Muscle of leg (tissue), 16 donors: ENCODE results near the gene POSTN. TPM values are rescaled to one million over a fixed set of nuclear protein-coding genes. Genes with fewer than 3 reads are reported as not detected.

ENCODE experiments used
- DNase-seq: peaks from one replicate; pipeline ENCODE4 v3.0.0; 2013
- H3K27ac ChIP-seq: one replicate; pipeline ENCODE4 v1.5.1; 2013; ENCODE audit warnings: mild to moderate bottlenecking, low read length, control low read depth
- H3K27me3 ChIP-seq: one replicate; pipeline ENCODE4 v1.6.1; 2013; ENCODE audit warnings: low read length; ENCODE audit not compliant: control insufficient read depth, insufficient read depth
- H3K36me3 ChIP-seq: one replicate; pipeline ENCODE4 v1.6.1; 2013; ENCODE audit warnings: low read length; ENCODE audit not compliant: control insufficient read depth, insufficient read depth
- H3K4me1 ChIP-seq: one replicate; pipeline ENCODE4 v1.6.1; 2013; ENCODE audit warnings: low read length; ENCODE audit not compliant: control insufficient read depth, insufficient read depth
- H3K4me3 ChIP-seq: one replicate; pipeline ENCODE4 v1.5.1; 2013; ENCODE audit warnings: low read length, control low read depth
- H3K9me3 ChIP-seq: replicated peaks from 2 replicates; pipeline ENCODE4 v1.6.1; 2013; ENCODE audit warnings: low read depth, low read length; ENCODE audit not compliant: control insufficient read depth
- WGBS: methylation state at CpG from one replicate; pipeline ENCODE4 v1.1.5; 2013; ENCODE audit warnings: missing lambda C conversion rate; ENCODE audit not compliant: insufficient coverage; 5-methylcytosine and 5-hydroxymethylcytosine counted together
- long read RNA-seq, 11 donors: transcript quantifications; one replicate each; lab custom pipeline, GENCODE V29; 2026
- polyA plus RNA-seq, 8 donors: library from polyadenylated mRNA; unstranded; fragments of 120-200 nt; gene quantifications; one replicate each; pipeline versions ENCODE4 v1.2.1 to v1.2.3, GENCODE V29; 2013; ENCODE audit warnings: inconsistent platforms in 1 of 8, low replicate concordance in 1 of 8; ENCODE audit not compliant: insufficient read length in 8 of 8, insufficient read depth in 1 of 8
- total RNA-seq: library from RNA; stranded (reverse); fragments of 120-200 nt; gene quantifications from one replicate; pipeline ENCODE4 v1.2.4, GENCODE V29; 2013

The POSTN gene, protein sequence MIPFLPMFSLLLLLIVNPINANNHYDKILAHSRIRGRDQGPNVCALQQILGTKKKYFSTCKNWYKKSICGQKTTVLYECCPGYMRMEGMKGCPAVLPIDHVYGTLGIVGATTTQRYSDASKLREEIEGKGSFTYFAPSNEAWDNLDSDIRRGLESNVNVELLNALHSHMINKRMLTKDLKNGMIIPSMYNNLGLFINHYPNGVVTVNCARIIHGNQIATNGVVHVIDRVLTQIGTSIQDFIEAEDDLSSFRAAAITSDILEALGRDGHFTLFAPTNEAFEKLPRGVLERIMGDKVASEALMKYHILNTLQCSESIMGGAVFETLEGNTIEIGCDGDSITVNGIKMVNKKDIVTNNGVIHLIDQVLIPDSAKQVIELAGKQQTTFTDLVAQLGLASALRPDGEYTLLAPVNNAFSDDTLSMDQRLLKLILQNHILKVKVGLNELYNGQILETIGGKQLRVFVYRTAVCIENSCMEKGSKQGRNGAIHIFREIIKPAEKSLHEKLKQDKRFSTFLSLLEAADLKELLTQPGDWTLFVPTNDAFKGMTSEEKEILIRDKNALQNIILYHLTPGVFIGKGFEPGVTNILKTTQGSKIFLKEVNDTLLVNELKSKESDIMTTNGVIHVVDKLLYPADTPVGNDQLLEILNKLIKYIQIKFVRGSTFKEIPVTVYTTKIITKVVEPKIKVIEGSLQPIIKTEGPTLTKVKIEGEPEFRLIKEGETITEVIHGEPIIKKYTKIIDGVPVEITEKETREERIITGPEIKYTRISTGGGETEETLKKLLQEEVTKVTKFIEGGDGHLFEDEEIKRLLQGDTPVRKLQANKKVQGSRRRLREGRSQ
- total RNA-seq (2,609 TPM), polyA plus RNA-seq (1,000 to 10,000 TPM; 1,081 to 4,058 (median 2,051) TPM)
- long read RNA-seq, donor 1, transcript POSTN-203 (23 exons, 3,373 nt), result minor isoform, 14 of 98 reads
- long read RNA-seq, donor 1, transcript POSTN-204 (22 exons, 3,210 nt), result minor isoform, 12 of 98 reads
- long read RNA-seq, donor 1, transcript POSTN-209 (21 exons, 3,214 nt), result major isoform, 15 of 98 reads
- long read RNA-seq, donor 1, transcript POSTN-202 (22 exons, 3,196 nt), result minor isoform, 13 of 98 reads
- long read RNA-seq, donor 1, partial matches to known transcripts, result 29 of 98 reads
- long read RNA-seq, donor 1, other reads (novel, unspliced or antisense), result 0 of 98 reads
- long read RNA-seq, donor 2, transcript POSTN-202 (22 exons, 3,196 nt), result minor isoform, 6 of 46 reads
- long read RNA-seq, donor 2, transcript POSTN-203 (23 exons, 3,373 nt), result major isoform, 7 of 46 reads
- long read RNA-seq, donor 2, partial matches to known transcripts, result 21 of 46 reads
- long read RNA-seq, donor 2, other reads (novel, unspliced or antisense), result 0 of 46 reads
- long read RNA-seq, donor 3, transcript POSTN-202 (22 exons, 3,196 nt), result minor isoform, 15 of 119 reads
- long read RNA-seq, donor 3, transcript POSTN-203 (23 exons, 3,373 nt), result minor isoform, 12 of 119 reads
- long read RNA-seq, donor 3, transcript POSTN-204 (22 exons, 3,210 nt), result minor isoform, 18 of 119 reads
- long read RNA-seq, donor 3, transcript POSTN-209 (21 exons, 3,214 nt), result major isoform, 24 of 119 reads
- long read RNA-seq, donor 3, partial matches to known transcripts, result 27 of 119 reads
- long read RNA-seq, donor 3, other reads (novel, unspliced or antisense), result 5 of 119 reads
- long read RNA-seq, donor 4, transcript POSTN-203 (23 exons, 3,373 nt), result minor isoform, 11 of 210 reads
- long read RNA-seq, donor 4, transcript POSTN-204 (22 exons, 3,210 nt), result minor isoform, 11 of 210 reads
- long read RNA-seq, donor 4, transcript POSTN-202 (22 exons, 3,196 nt), result minor isoform, 6 of 210 reads
- long read RNA-seq, donor 4, transcript POSTN-209 (21 exons, 3,214 nt), result major isoform, 25 of 210 reads
- long read RNA-seq, donor 4, partial matches to known transcripts, result 144 of 210 reads
- long read RNA-seq, donor 4, other reads (novel, unspliced or antisense), result 7 of 210 reads
- long read RNA-seq, donor 5, transcript POSTN-204 (22 exons, 3,210 nt), result minor isoform, 61 of 2,119 reads
- long read RNA-seq, donor 5, transcript POSTN-203 (23 exons, 3,373 nt), result major isoform, 491 of 2,119 reads
- long read RNA-seq, donor 5, transcript POSTN-202 (22 exons, 3,196 nt), result minor isoform, 77 of 2,119 reads
- long read RNA-seq, donor 5, transcript POSTN-209 (21 exons, 3,214 nt), result minor isoform, 71 of 2,119 reads
- long read RNA-seq, donor 5, partial matches to known transcripts, result 1,157 of 2,119 reads
- long read RNA-seq, donor 5, other reads (novel, unspliced or antisense), result 198 of 2,119 reads
- long read RNA-seq, donor 6, transcript POSTN-202 (22 exons, 3,196 nt), result major isoform, 57 of 442 reads
- long read RNA-seq, donor 6, transcript POSTN-209 (21 exons, 3,214 nt), result minor isoform, 41 of 442 reads
- long read RNA-seq, donor 6, transcript POSTN-203 (23 exons, 3,373 nt), result minor isoform, 43 of 442 reads
- long read RNA-seq, donor 6, transcript POSTN-204 (22 exons, 3,210 nt), result minor isoform, 36 of 442 reads
- long read RNA-seq, donor 6, partial matches to known transcripts, result 224 of 442 reads
- long read RNA-seq, donor 6, other reads (novel, unspliced or antisense), result 13 of 442 reads
- long read RNA-seq, donor 7, transcript POSTN-209 (21 exons, 3,214 nt), result minor isoform, 52 of 1,374 reads
- long read RNA-seq, donor 7, transcript POSTN-203 (23 exons, 3,373 nt), result major isoform, 163 of 1,374 reads
- long read RNA-seq, donor 7, transcript POSTN-204 (22 exons, 3,210 nt), result minor isoform, 49 of 1,374 reads
- long read RNA-seq, donor 7, transcript POSTN-202 (22 exons, 3,196 nt), result minor isoform, 65 of 1,374 reads
- long read RNA-seq, donor 7, partial matches to known transcripts, result 919 of 1,374 reads
- long read RNA-seq, donor 7, other reads (novel, unspliced or antisense), result 77 of 1,374 reads
- long read RNA-seq, donor 8, transcript POSTN-209 (21 exons, 3,214 nt), result minor isoform, 38 of 721 reads
- long read RNA-seq, donor 8, transcript POSTN-202 (22 exons, 3,196 nt), result minor isoform, 30 of 721 reads
- long read RNA-seq, donor 8, transcript POSTN-204 (22 exons, 3,210 nt), result minor isoform, 42 of 721 reads
- long read RNA-seq, donor 8, transcript POSTN-203 (23 exons, 3,373 nt), result major isoform, 130 of 721 reads
- long read RNA-seq, donor 8, partial matches to known transcripts, result 422 of 721 reads
- long read RNA-seq, donor 8, other reads (novel, unspliced or antisense), result 41 of 721 reads
- long read RNA-seq, donor 9, transcript POSTN-209 (21 exons, 3,214 nt), result minor isoform, 34 of 536 reads
- long read RNA-seq, donor 9, transcript POSTN-204 (22 exons, 3,210 nt), result minor isoform, 30 of 536 reads
- long read RNA-seq, donor 9, transcript POSTN-203 (23 exons, 3,373 nt), result major isoform, 40 of 536 reads
- long read RNA-seq, donor 9, transcript POSTN-202 (22 exons, 3,196 nt), result minor isoform, 15 of 536 reads
- long read RNA-seq, donor 9, partial matches to known transcripts, result 354 of 536 reads
- long read RNA-seq, donor 9, other reads (novel, unspliced or antisense), result 35 of 536 reads
- long read RNA-seq, donor 10, transcript POSTN-204 (22 exons, 3,210 nt), result minor isoform, 33 of 736 reads
- long read RNA-seq, donor 10, transcript POSTN-203 (23 exons, 3,373 nt), result major isoform, 81 of 736 reads
- long read RNA-seq, donor 10, transcript POSTN-202 (22 exons, 3,196 nt), result minor isoform, 31 of 736 reads
- long read RNA-seq, donor 10, transcript POSTN-209 (21 exons, 3,214 nt), result minor isoform, 31 of 736 reads
- long read RNA-seq, donor 10, partial matches to known transcripts, result 497 of 736 reads
- long read RNA-seq, donor 10, other reads (novel, unspliced or antisense), result 29 of 736 reads
- long read RNA-seq, donor 11, transcript POSTN-202 (22 exons, 3,196 nt), result minor isoform, 43 of 870 reads
- long read RNA-seq, donor 11, transcript POSTN-203 (23 exons, 3,373 nt), result major isoform, 137 of 870 reads
- long read RNA-seq, donor 11, transcript POSTN-204 (22 exons, 3,210 nt), result minor isoform, 54 of 870 reads
- long read RNA-seq, donor 11, transcript POSTN-209 (21 exons, 3,214 nt), result minor isoform, 57 of 870 reads
- long read RNA-seq, donor 11, partial matches to known transcripts, result 483 of 870 reads
- long read RNA-seq, donor 11, other reads (novel, unspliced or antisense), result 69 of 870 reads

- no peaks in the 10 kb centered on the region for H3K9me3 ChIP-seq
- DNase-seq, result peak; percentile 97
- no peaks in the 10 kb centered on the region for H3K36me3 ChIP-seq
- H3K4me1 ChIP-seq, result no peaks in the 10 kb centered on the region
- WGBS, result 7% methylated on average over 3 of the region's 6 CpGs
- H3K27ac ChIP-seq, result peak within 1 kb of the TSS; percentile 89
- H3K4me3 ChIP-seq, result peak within 1 kb of the TSS; percentile 50
- H3K27me3 ChIP-seq, result no peaks in the 10 kb centered on the region
These were observed at the start of gene POSTN for GRCh38 chr13:37598597-37598996. TSS of gene POSTN (minus strand) at chr13:37598768. CDS start at chr13:37598726, 42 bp downstream.

DNA sequence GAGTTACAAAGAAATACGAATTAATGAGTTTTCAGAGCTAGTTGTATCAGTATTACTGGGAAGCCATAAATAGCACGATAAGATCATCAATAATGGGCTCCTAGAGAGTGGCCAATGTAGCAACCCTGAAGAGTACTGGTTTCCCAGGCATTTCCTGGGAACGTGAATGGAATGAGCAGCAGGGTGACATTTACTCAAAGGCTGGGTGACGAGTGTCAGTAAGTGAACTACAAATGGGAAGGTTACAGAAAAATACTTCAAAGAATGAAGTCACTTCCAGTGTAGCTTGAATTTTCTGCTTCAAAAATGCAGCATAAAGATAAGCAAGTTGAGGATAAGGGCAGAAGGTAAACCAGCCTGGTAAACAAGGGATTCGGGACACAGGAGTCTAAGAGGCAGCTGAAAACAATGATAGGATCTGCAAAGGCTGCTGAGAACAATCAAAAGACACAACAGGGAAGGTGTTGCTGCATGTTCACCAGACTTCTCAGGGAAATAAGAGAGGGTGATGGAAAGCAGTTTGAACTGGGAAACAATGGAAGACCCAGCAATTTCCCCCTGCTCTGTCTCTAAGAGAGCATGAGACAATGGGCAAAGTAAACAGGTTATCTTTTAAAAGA is 48.6 kb upstream of the POSTN start:
- Histone ChIP-seq H3K27me3 (no peaks in the 10 kb centered on the region), H3K27ac (no peak overlapping the region), H3K4me1 (no peaks in the 10 kb centered on the region), H3K9me3 (no peaks in the 10 kb centered on the region), H3K4me3 (no peak overlapping the region), H3K36me3 (no peaks in the 10 kb centered on the region)
- DNase-seq, result no peak
- 75% methylated on average over 4 of the region's 5 CpGs for WGBS

GRCh38 chr13:37646531-37646930 is 48.0 kb upstream of the POSTN start:
- no peaks in the 10 kb centered on the region for H3K36me3 ChIP-seq
- no peaks in the 10 kb centered on the region for H3K27me3 ChIP-seq
- no CpG with 5 or more reads among the region's 3 CpGs for WGBS
- H3K4me3 ChIP-seq, result no peak overlapping the region
- H3K27ac ChIP-seq, result no peak overlapping the region
- DNase-seq, result no peak
- H3K4me1 ChIP-seq, result no peaks in the 10 kb centered on the region
- H3K9me3 ChIP-seq, result no peaks in the 10 kb centered on the region

DNA sequence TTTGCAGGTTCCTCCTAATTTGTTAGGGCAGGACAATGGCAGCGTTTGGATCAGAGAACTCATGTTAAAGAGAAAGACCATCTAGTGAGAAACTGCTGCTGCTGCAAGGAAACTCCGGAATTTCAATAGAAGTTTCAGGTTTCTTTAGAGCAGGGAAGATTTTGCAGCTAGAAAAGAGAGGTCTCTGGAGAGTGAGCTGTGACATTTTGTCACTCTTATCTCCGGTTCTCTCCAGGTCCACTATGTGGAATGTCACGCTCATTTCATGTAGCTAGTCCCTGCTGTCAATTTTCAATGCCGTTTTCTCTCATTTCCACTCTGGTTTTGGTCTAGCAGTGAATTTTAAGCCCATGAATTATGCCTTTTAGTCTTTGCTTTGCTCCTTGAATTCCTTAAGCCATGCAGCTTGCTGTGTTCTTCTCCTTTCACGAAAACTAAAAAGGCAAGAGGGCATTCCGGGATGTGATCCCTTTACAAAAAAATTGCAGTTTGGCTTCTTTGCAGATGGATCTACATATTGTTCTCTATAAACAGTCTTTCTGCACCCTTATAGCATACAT is 46.7 kb upstream of the POSTN start:
- Histone ChIP-seq H3K9me3 (no peaks in the 10 kb centered on the region), H3K36me3 (no peaks in the 10 kb centered on the region), H3K4me1 (no peaks in the 10 kb centered on the region), H3K4me3 (no peak overlapping the region), H3K27ac (no peak overlapping the region), H3K27me3 (no peaks in the 10 kb centered on the region)
- 19% methylated on average over 6 of the region's 7 CpGs for WGBS
- no peak for DNase-seq

GRCh38 chr13:37641391-37641790 is 42.8 kb upstream of the POSTN start:
- 100% methylated on average over 1 of the region's 2 CpGs for WGBS

DNA sequence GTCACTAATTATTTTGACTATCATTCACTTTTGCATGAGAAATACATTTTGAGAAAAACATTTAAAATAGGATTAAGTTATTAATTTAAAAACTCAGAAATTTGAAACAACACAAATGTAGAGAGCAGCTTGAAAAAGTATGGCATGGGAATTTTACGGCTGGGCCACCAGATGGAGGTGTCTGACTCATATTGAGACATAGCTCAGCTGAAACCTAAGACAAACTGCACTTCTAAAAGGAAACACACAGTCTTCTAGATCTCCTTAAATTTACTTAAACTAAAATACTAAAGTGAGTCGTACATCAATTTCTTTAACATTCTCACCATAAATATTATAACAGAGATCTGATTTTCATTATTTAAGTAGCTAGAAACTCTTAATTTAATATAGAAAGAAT is 41.9 kb upstream of the POSTN start:
- Histone ChIP-seq H3K4me3 (no peak overlapping the region), H3K4me1 (no peaks in the 10 kb centered on the region), H3K27me3 (no peaks in the 10 kb centered on the region), H3K36me3 (no peaks in the 10 kb centered on the region), H3K27ac (no peak overlapping the region), H3K9me3 (no peaks in the 10 kb centered on the region)
- WGBS, result no CpG with 5 or more reads among the region's 2 CpGs
- peak; percentile 54 for DNase-seq

More at GRCh38 chr13:37641391-37641790, 42.8 kb upstream of the POSTN start:
- no peaks in the 10 kb centered on the region for H3K9me3 ChIP-seq
- H3K27ac ChIP-seq, result no peak overlapping the region
- no peak for DNase-seq
- H3K4me1 ChIP-seq, result no peaks in the 10 kb centered on the region
- H3K36me3 ChIP-seq, result no peaks in the 10 kb centered on the region
- no peaks in the 10 kb centered on the region for H3K27me3 ChIP-seq
- no peak overlapping the region for H3K4me3 ChIP-seq
